ENCODE results near the gene MSH5. TPM values are rescaled to one million over a fixed set of nuclear protein-coding genes. Genes with fewer than 3 reads are reported as not detected.
A peak's percentile ranks its signal among the peaks of the same experiment; 100 is the strongest.

The MSH5 gene
- total RNA-seq, 6 experiments from 2014 or later = 3.2 to 8.5 (median 4.3) TPM

DNA sequence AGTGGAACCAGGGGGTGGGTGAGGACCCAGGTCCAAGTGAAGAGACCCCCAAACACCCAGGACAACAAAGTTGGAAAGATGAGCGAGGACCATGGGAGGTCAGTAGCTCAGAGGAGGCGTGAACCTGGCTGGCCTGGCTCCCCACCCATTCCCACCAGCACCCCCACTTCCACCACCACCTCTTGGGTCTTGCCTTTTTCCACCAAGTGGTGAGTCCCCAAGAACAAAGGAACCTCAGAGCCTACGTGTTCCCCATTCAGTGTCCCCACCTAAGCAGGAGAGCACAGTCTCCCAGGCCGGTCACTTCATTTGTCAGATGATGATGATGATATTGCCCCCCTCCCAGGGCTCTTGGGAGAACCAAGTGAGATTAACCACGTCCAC lies 37.9 kb downstream of the MSH5 start:
- Histone ChIP-seq H3K9me3 (no peaks in the 10 kb centered on the region), H3K4me1 (peaks cover 0 to 30% (median 6%) of the 10 kb centered on the region in 4 donors), H3K36me3 (peaks cover 0 to 24% (median 9%) of the 10 kb centered on the region in 4 donors), H3K4me3 (no peak overlapping the region), H3K27me3 (no peaks in the 10 kb centered on the region), H3K27ac (peak overlapping the region; percentile 52 to 61 (median 58))
- TF ChIP-seq, protein P1, sequence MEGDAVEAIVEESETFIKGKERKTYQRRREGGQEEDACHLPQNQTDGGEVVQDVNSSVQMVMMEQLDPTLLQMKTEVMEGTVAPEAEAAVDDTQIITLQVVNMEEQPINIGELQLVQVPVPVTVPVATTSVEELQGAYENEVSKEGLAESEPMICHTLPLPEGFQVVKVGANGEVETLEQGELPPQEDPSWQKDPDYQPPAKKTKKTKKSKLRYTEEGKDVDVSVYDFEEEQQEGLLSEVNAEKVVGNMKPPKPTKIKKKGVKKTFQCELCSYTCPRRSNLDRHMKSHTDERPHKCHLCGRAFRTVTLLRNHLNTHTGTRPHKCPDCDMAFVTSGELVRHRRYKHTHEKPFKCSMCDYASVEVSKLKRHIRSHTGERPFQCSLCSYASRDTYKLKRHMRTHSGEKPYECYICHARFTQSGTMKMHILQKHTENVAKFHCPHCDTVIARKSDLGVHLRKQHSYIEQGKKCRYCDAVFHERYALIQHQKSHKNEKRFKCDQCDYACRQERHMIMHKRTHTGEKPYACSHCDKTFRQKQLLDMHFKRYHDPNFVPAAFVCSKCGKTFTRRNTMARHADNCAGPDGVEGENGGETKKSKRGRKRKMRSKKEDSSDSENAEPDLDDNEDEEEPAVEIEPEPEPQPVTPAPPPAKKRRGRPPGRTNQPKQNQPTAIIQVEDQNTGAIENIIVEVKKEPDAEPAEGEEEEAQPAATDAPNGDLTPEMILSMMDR (IDR thresholded peaks at IDR 0.05) = no peak
- no peak for TF ChIP-seq POLR2A (IDR thresholded peaks at IDR 0.05)
- DNase-seq (no peak), ATAC-seq (no peak)
- 93% methylated on average over 3 of the region's 5 CpGs for WGBS (ENCODE audit: insufficient coverage, low coverage, low lambda C conversion rate, missing lambda C conversion rate)
- intact Hi-C loops (cut with DNase I) = loop anchor here (10.0 kb wide), 1 partner anchor 57 kb away; no protein-coding TSS in a partner anchor

DNA sequence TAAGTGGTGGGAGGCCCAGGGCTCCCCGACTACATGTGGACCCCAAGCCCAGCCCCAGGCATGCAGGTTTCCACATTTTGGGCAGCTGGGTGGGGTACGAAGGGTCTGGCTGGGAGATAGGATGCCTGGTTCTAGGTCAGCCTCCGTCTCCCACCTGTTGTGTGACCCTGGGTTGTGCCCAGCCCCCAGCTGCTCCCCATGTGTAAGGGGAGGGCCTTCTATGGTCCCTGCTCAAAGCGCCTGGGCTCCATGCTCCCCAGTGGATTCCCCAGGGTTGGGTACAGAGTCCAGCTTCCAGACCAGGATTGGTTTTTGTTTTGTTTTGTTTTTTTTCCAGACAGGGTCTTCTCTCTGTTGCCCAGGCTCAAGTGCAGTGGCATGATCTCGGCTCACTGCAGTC lies 38.4 kb downstream of the MSH5 start:
- H3K4me3 ChIP-seq = no peak overlapping the region
- H3K27me3 ChIP-seq = no peaks in the 10 kb centered on the region
- ATAC-seq (no peak), DNase-seq (no peak)
- 80% methylated on average over 2 of the region's 5 CpGs for WGBS (ENCODE audit: insufficient coverage, low coverage, low lambda C conversion rate, missing lambda C conversion rate)
- H3K36me3 ChIP-seq = peaks cover 0 to 24% (median 11%) of the 10 kb centered on the region in 4 donors
- peaks cover 0 to 27% (median 6%) of the 10 kb centered on the region in 4 donors for H3K4me1 ChIP-seq
- intact Hi-C loops (cut with DNase I) = loop anchor here (10.0 kb wide), 1 partner anchor 57 kb away; no protein-coding TSS in a partner anchor
- TF ChIP-seq, protein P1 (IDR thresholded peaks at IDR 0.05) = no peak
- no peak for TF ChIP-seq POLR2A (IDR thresholded peaks at IDR 0.05)
- no peaks in the 10 kb centered on the region for H3K9me3 ChIP-seq
- peak overlapping the region in 1 of 3 donors; percentile 58 for H3K27ac ChIP-seq

DNA sequence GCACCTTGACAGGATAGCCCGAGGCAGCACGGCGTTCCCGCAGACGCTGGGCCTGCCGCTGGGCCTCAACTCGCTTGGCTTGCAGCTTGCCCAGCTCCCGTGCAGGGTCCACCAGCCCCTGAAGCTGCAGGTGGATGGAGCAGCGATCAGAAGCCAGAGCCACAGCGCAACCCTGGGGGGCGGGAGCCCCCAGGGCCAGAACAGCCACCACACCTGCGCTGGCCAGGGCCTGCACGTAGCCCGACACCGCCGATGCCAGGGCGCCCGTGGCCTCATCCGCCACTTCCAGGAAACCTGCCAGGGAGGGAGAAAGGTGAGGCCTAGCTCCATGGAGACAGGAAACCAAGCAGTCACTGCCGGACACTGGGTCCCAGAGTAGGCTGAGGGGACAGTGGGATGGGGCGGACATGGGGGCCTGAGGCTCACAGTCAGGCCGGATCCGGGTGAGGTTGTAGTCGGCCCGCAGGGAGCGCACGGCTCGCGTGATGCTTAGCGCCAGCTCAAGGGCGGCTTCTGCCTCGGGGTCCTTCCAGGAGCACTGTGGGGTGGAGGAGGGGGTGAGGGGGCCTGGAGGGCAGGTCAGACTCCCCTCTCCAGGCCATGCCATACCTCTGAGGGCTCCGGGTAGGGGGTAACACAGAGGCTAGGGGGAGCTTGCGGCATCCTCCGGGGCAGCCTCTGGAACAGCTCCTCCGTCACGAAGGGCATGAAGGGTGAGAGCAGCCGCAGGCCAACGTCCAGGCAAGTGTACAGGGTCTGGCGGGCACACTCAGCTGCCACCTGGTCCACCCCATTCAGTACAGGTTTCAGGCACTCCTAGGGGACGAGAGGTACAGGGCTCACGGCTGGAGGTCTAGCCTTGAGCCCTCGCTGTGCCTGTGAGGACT lies 39.4 kb downstream of the MSH5 start:
- no peak overlapping the region for H3K4me3 ChIP-seq
- no peaks in the 10 kb centered on the region for H3K27me3 ChIP-seq
- peaks cover 0 to 25% (median 6%) of the 10 kb centered on the region in 4 donors for H3K4me1 ChIP-seq
- DNase-seq (peak in 2 of 3 donors; percentile 48 to 78), ATAC-seq (peak in 1 of 4 donors; percentile 17)
- TF ChIP-seq, protein P1 (IDR thresholded peaks at IDR 0.05) = no peak
- no peak for TF ChIP-seq POLR2A (IDR thresholded peaks at IDR 0.05)
- intact Hi-C loops (cut with DNase I) = loop anchor here (10.0 kb wide), 1 partner anchor 56 kb away; no protein-coding TSS in a partner anchor
- no peak overlapping the region for H3K27ac ChIP-seq
- no peaks in the 10 kb centered on the region for H3K9me3 ChIP-seq
- peaks cover 0 to 31% (median 15%) of the 10 kb centered on the region in 4 donors for H3K36me3 ChIP-seq
- no CpG with 5 or more reads among the region's 43 CpGs for WGBS (ENCODE audit: insufficient coverage, low coverage, low lambda C conversion rate, missing lambda C conversion rate)

DNA sequence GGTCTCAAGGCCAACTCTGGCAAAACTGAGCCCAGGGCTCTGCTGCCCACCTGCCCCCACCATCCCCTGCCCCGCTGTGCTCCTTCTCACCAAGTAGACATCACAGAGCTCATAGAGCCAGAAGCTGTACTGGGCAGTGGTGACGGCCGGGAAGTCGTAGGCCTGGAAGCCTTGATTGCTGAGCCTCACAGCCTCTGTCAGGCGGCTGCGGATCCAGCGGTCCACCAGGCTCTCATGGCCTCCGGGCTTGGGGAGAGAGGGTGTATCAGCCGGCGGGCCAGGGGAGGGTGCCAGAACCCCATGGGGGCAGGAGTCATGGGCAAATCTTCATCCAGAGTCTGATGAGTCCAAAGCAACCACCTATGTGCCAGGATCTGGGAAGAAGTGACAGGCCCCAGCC lies 40.1 kb downstream of the MSH5 start:
- intact Hi-C loops (cut with DNase I) = loop anchor here (10.0 kb wide), 1 partner anchor 55 kb away; no protein-coding TSS in a partner anchor
- no peak overlapping the region for H3K4me3 ChIP-seq
- peaks cover 0 to 25% (median 6%) of the 10 kb centered on the region in 4 donors for H3K4me1 ChIP-seq
- H3K36me3 ChIP-seq = peaks cover 0 to 38% (median 18%) of the 10 kb centered on the region in 4 donors
- no peak overlapping the region for H3K27ac ChIP-seq
- no CpG with 5 or more reads among the region's 10 CpGs for WGBS (ENCODE audit: insufficient coverage, low coverage, low lambda C conversion rate, missing lambda C conversion rate)
- DNase-seq = no peak
- no peaks in the 10 kb centered on the region for H3K27me3 ChIP-seq
- ATAC-seq = no peak
- no peak for TF ChIP-seq POLR2A (IDR thresholded peaks at IDR 0.05)
- TF ChIP-seq, protein P1 (IDR thresholded peaks at IDR 0.05) = no peak
- H3K9me3 ChIP-seq = no peaks in the 10 kb centered on the region
